GM12873 (cell line): Measurements from ENCODE around the gene PDK2.

ENCODE experiments used
- CTCF ChIP-seq: IDR thresholded peaks from 2 replicates; pipeline ENCODE4 v1.5.1; 2012; ENCODE audit warnings: low read depth, mild to moderate bottlenecking, moderate library complexity, low read length, control low read depth; ENCODE audit not compliant: insufficient read depth; ENCODE audit errors: missing control alignments

The PDK2 gene

GRCh38 chr17:50055055-50055425 is 40.1 kb upstream of the PDK2 start:
- no peak for TF ChIP-seq CTCF

GRCh38 chr17:50055426-50056216 is 39.5 kb upstream of the PDK2 start, which contains the start of gene ITGA3:
ITGA3 (plus strand) TSS chr17:50056110; CDS start chr17:50056440, 330 bp downstream.
- no peak for TF ChIP-seq CTCF

GRCh38 chr17:50056217-50056960 is 38.8 kb upstream of the PDK2 start:
- peak; percentile 60 for TF ChIP-seq CTCF

- no peak for TF ChIP-seq CTCF
These were observed 38.2 kb upstream of the PDK2 start for GRCh38 chr17:50056961-50057330.

- TF ChIP-seq CTCF: no peak
These were observed 37.6 kb upstream of the PDK2 start for GRCh38 chr17:50057521-50057991.

- TF ChIP-seq CTCF: no peak
These were observed 36.7 kb upstream of the PDK2 start for GRCh38 chr17:50058296-50058953.

- no peak for TF ChIP-seq CTCF
These were observed 35.9 kb upstream of the PDK2 start for GRCh38 chr17:50059256-50059655.
